Loucy (cell line): ENCODE data around the gene RIC3.

ENCODE experiments used
- EZH2phosphoT487 ChIP-seq: fragments of 200-600 bp; IDR thresholded peaks from 2 replicates; pipeline ENCODE4 v1.6.1; 2018; ENCODE audit warnings: antibody characterized with exemption, mild to moderate bottlenecking, moderate library complexity, borderline replicate concordance
- TF ChIP-seq, protein P1 (sequence below): fragments of 200-600 bp; sonication (generic); conservative IDR thresholded peaks from 2 replicates; pipeline ENCODE4 v1.5.1; 2014; ENCODE audit warnings: mild to moderate bottlenecking, antibody characterized with exemption, low read length

DNA sequence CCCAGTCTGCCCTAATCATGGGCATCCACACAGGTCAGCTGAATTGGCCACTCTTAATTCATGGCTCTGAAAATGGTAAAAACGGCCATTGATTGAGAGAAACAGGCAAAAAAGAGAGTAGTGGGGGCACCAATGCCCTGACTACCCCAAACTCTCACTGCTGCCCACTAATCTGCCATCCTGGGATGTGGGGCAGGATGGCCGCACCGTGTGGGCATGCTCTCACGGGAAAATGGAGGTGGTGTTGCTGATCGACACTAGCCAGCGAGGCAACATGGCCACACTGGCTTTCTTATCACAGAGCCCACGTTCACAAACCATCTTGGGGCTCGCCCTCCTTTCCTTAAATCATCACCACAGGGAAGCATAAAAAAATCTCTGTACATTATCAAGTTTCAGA lies 99.1 kb downstream of the RIC3 start:
- TF ChIP-seq, protein P1, sequence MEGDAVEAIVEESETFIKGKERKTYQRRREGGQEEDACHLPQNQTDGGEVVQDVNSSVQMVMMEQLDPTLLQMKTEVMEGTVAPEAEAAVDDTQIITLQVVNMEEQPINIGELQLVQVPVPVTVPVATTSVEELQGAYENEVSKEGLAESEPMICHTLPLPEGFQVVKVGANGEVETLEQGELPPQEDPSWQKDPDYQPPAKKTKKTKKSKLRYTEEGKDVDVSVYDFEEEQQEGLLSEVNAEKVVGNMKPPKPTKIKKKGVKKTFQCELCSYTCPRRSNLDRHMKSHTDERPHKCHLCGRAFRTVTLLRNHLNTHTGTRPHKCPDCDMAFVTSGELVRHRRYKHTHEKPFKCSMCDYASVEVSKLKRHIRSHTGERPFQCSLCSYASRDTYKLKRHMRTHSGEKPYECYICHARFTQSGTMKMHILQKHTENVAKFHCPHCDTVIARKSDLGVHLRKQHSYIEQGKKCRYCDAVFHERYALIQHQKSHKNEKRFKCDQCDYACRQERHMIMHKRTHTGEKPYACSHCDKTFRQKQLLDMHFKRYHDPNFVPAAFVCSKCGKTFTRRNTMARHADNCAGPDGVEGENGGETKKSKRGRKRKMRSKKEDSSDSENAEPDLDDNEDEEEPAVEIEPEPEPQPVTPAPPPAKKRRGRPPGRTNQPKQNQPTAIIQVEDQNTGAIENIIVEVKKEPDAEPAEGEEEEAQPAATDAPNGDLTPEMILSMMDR: no peak
- no peak for TF ChIP-seq EZH2phosphoT487
